BJ (cell line): ENCODE measurements around the gene TAS2R39. TPM values are rescaled to one million over a fixed set of nuclear protein-coding genes. Genes with fewer than 3 reads are reported as not detected.
"Not testable (repeated sequence)": the region's sequence is repeated elsewhere in the genome, so short reads cannot be mapped to it uniquely, and the experiment has no call there.

ENCODE experiments used
- CTCF ChIA-PET: fragments of 350-600 bp; formaldehyde crosslinking; extraction: SDS; loops from one replicate; lab custom pipeline; 2021; ENCODE audit warnings: antibody characterized with exemption, inconsistent platforms; lab: Yijun Ruan, JAX
- POLR2A ChIA-PET: fragments of 300-600 bp; sonication (Branson Sonifier 250); formaldehyde crosslinking; extraction: SDS; loops from one replicate; lab custom pipeline; 2021; ENCODE audit warnings: antibody characterized with exemption; lab: Charles Lee
- DNase-seq: peaks from one replicate; pipeline ENCODE4 v3.0.0-alpha.2; 2011; ENCODE audit warnings: low read depth
- H3K27me3 ChIP-seq: 2 replicates; pipeline ENCODE4 v1.6.0; 2011; ENCODE audit warnings: low read length; ENCODE audit not compliant: control insufficient read depth, insufficient read depth
- H3K36me3 ChIP-seq: 2 replicates; pipeline ENCODE4 v1.5.1; 2011; ENCODE audit warnings: low read length; ENCODE audit not compliant: control insufficient read depth, insufficient read depth
- H3K4me3 ChIP-seq: 2 replicates; pipeline ENCODE4 v1.5.1; 2011; ENCODE audit warnings: low read depth, mild to moderate bottlenecking, control low read depth, low read length
- CTCF ChIP-seq: IDR thresholded peaks from 2 replicates; pipeline ENCODE4 v1.5.1; 2011; ENCODE audit warnings: low read depth, mild to moderate bottlenecking, control low read depth, inconsistent platforms, low read length, moderate library complexity; ENCODE audit not compliant: insufficient read depth
- polyA plus RNA-seq: library from polyadenylated mRNA; depleted of rRNA; stranded (reverse); fragments of >200 nt; gene quantifications from 2 replicates; pipeline ENCODE4 v1.2.3, GENCODE V29; 2011

The TAS2R39 gene
- polyA plus RNA-seq, 1 experiment: not detected

GRCh38 chr7:143202161-143202560 lies 18.9 kb downstream of the TAS2R39 start:
- CTCF ChIA-PET: interaction anchor here (1.4 to 2.5 kb wide), 3 partner anchors 13 to 194 kb away, joined by 5 to 13 read pairs (median 12); no protein-coding TSS in a partner anchor

GRCh38 chr7:143203386-143203785 lies 20.2 kb downstream of the TAS2R39 start:
- POLR2A ChIA-PET: no interaction called here

More at GRCh38 chr7:143202161-143202560, 18.9 kb downstream of the TAS2R39 start:
- Histone ChIP-seq H3K36me3 (no peaks in the 10 kb centered on the region), H3K4me3 (no peak overlapping the region), H3K27me3 (no peaks in the 10 kb centered on the region)
- POLR2A ChIA-PET: no interaction called here
- TF ChIP-seq CTCF: no peak
- no peak for DNase-seq

GRCh38 chr7:143205560-143206293 lies 22.5 kb downstream of the TAS2R39 start:
- TF ChIP-seq CTCF: no peak
- no peak for DNase-seq

More at GRCh38 chr7:143203386-143203785, 20.2 kb downstream of the TAS2R39 start:
- no peak for DNase-seq
- Histone ChIP-seq H3K36me3 (no peaks in the 10 kb centered on the region), H3K27me3 (no peaks in the 10 kb centered on the region), H3K4me3 (no peak overlapping the region)
- CTCF ChIA-PET: interaction anchor here (1.2 to 2.5 kb wide), 4 partner anchors 11 to 210 kb away, joined by 3 to 13 read pairs (median 8); no protein-coding TSS in a partner anchor
- no peak for TF ChIP-seq CTCF

GRCh38 chr7:143210541-143210940 lies 27.3 kb downstream of the TAS2R39 start:
- Histone ChIP-seq H3K4me3 (no peak overlapping the region), H3K36me3 (no peaks in the 10 kb centered on the region), H3K27me3 (no peaks in the 10 kb centered on the region)
- no peak for TF ChIP-seq CTCF
- ChIA-PET CTCF (interaction anchor here (1.9 kb wide), 1 partner anchor 197 kb away, joined by 6 read pairs; no protein-coding TSS in a partner anchor), POLR2A (no interaction called here)
- no peak for DNase-seq

More at GRCh38 chr7:143205560-143206293, 22.5 kb downstream of the TAS2R39 start:
- ChIA-PET POLR2A (no interaction called here), CTCF (interaction anchor here (1.1 to 1.2 kb wide), 2 partner anchors 9 to 10 kb away, joined by 3 to 4 read pairs; no protein-coding TSS in a partner anchor)
- no peak overlapping the region for H3K4me3 ChIP-seq
- H3K36me3 ChIP-seq: no peaks in the 10 kb centered on the region
- no peaks in the 10 kb centered on the region for H3K27me3 ChIP-seq

- DNase-seq, H3K36me3 ChIP-seq, POLR2A ChIA-PET, H3K4me3 ChIP-seq, H3K27me3 ChIP-seq: not testable (repeated sequence)
- CTCF ChIA-PET: interaction anchor here (0.6 to 11.5 kb wide), 5 partner anchors 13 to 362 kb away, joined by 3 to 392 read pairs (median 6); no protein-coding TSS in a partner anchor
These were observed 30.3 kb downstream of the TAS2R39 start for GRCh38 chr7:143213478-143213877.
